ENCODE measurements around the gene S100PBP. TPM values are rescaled to one million over a fixed set of nuclear protein-coding genes. Genes with fewer than 3 reads are reported as not detected.

S100PBP gene
- total and polyA plus RNA-seq, 9 of the 15 experiments (the other 6 are each of a cell fraction or from before 2014, with no cell fraction given): 22.9 to 60.2 (median 32.9) TPM

- TF ChIP-seq SFPQ (IDR thresholded peaks at IDR 0.05; ENCODE audit: low read depth, low read length) (no peak), POLR3G (IDR thresholded peaks at IDR 0.05; ENCODE audit: extremely low read depth, insufficient read length, insufficient replicate concordance) (no peak), STAT5B (CRISPR knock-in tag; IDR thresholded peaks at IDR 0.05) (no peak), ZNF347 (CRISPR knock-in tag; IDR thresholded peaks at IDR 0.05; ENCODE audit: low read depth) (no peak), HNRNPK (IDR thresholded peaks at IDR 0.05; ENCODE audit: low read depth, low read length, poor library complexity, severe bottlenecking) (no peak), HMBOX1 (IDR thresholded peaks at IDR 0.05) (no peak), RREB1 (CRISPR knock-in tag; IDR thresholded peaks at IDR 0.05) (no peak), YBX1 (IDR thresholded peaks at IDR 0.05) (no peak), NKRF (IDR thresholded peaks at IDR 0.05; ENCODE audit: borderline replicate concordance) (no peak), SMAD3 (CRISPR knock-in tag; conservative IDR thresholded peaks at IDR 0.05) (no peak), ZNF699 (CRISPR knock-in tag; IDR thresholded peaks at IDR 0.05; ENCODE audit: insufficient replicate concordance) (no peak), ZFP91 (CRISPR knock-in tag; IDR thresholded peaks at IDR 0.05) (no peak)
Observed at GRCh38 chr1:32769524-32770220, 47.8 kb upstream of the S100PBP start (continued).

Data from K562 (cell line).